GM19239 (cell line): Measurements from ENCODE around the gene CAPS.
"Not testable (repeated sequence)": the region's sequence is repeated elsewhere in the genome, so short reads cannot be mapped to it uniquely, and the experiment has no call there.

Experiments used
- DNase-seq: peaks from one replicate; pipeline ENCODE4 v3.0.0; 2011; ENCODE audit warnings: low spot score; ENCODE audit not compliant: insufficient read length
- FAIRE-seq: peaks from 2 replicates; lab custom pipeline; 2011; peaks lifted over from hg19 to GRCh38; lab: Jason Lieb, UNC

The CAPS gene

GRCh38 chr19:5913739-5914357 lies at the start of gene CAPS:
CAPS (plus strand) TSS chr19:5914254; CDS start chr19:5914407, 153 bp downstream.
- DNase-seq, result no peak
- no peak for FAIRE-seq

- no peak for FAIRE-seq
- DNase-seq, result no peak
These were observed 49.1 kb upstream of the CAPS start for GRCh38 chr19:5864725-5865486.

- no peak for DNase-seq
- FAIRE-seq, result no peak
These were observed 48.3 kb upstream of the CAPS start for GRCh38 chr19:5865772-5866171.

DNA sequence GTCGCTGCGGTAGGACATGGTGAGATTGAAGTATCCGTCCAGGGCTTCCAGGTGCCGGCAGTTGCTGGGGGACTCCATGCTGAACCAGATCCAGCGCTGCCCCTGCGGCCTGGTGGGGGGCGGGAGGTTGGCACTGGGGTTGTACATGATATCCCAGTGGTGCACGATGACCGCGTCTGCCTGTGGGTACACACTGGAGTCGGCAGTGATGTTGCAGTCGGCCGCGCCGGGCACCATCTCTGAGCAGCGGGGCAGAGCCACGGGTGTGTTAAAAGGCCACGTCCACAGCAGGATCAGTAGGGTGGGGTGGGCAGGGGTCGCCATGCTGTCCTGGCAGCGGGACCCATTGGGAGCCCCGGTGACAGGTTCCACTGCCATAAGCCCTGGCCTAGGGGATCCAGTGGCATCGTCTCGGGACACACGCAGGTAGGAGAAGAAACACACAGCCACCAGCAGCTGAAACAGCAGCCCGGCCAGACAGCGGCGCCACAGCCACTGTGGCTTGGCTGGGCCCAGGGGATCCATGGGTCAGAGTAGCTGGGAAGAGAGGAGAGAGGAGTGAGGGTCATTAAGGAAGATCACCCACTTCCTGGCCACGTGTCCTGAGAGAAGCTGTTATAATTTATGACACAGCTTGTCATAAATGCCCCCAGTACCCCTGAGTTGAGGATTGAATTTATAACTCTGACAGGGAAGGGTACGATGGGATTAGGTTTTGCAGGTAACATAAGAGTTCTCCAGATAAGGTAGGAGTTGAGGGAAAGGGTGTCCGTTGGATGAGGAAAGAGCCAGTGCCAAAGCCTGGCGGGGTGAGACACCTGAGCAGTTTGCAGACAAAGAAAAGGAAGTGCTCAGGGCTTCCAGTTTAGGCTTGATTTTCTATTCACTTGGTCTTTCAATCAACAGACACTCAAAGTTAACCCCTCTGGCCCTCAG lies 46.6 kb upstream of the CAPS start:
- DNase-seq (no peak), FAIRE-seq (no peak)

GRCh38 chr19:5870986-5871394 lies 43.1 kb upstream of the CAPS start:
- DNase-seq, result no peak
- FAIRE-seq, result no peak

DNA sequence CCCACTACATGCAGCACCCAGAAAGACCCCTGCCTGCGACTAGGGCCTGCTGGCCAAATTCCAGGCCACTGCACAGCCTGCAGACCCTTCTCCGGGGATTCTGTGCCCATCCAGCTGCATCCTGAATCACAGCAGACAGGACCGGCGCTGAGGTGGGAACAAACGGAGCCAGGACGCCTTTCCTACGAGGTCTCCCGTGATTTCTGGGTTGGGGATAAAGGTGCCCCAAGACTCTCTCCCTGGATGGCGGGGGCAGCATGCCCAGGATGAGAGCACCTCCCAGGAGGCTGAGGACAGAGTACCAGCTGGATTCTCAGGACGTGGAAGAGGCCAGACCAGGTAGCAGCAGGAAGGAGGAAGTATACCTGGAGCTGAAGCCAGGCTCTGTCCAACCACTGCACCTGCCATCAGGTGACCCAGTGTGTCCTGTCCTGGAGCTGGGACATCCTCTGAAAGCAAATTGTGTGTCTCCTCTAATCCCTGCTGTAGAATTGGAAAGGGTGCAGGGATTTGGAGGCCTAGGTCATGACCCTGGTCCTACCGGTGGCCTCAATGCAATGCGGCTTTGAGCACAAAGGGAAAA lies 40.3 kb upstream of the CAPS start:
- no peak for FAIRE-seq
- DNase-seq, result no peak

GRCh38 chr19:5874496-5874895 lies 39.6 kb upstream of the CAPS start:
- FAIRE-seq, DNase-seq: not testable (repeated sequence)

DNA sequence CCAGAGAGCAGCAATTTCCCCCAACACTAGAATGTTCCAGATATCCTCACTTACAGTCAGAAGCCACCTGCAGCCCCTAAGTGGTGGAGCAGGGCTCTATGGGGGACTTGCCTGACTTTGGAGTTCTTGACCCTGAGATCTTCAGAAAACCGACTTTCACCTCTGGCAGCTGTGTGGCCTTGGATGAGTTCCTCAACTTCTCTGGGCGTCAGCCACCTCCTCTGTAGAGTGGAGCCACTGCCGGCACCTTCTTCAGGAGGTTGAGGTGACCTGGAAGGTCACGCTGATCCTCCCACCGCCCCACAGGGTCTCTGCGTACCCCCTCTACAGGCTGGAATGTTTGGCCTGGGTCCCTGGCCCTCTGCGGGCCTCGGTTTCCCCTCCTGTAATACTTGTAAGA lies 36.6 kb upstream of the CAPS start:
- FAIRE-seq, result no peak
- DNase-seq, result no peak

- FAIRE-seq, result no peak
These were observed 36.2 kb upstream of the CAPS start for GRCh38 chr19:5877882-5878281.

GRCh38 chr19:5880196-5880595 lies 33.9 kb upstream of the CAPS start:
- FAIRE-seq (no peak), DNase-seq (no peak)

More at GRCh38 chr19:5877882-5878281, 36.2 kb upstream of the CAPS start:
- DNase-seq, result no peak

GRCh38 chr19:5880604-5881078 lies 33.4 kb upstream of the CAPS start:
- no peak for FAIRE-seq
- DNase-seq, result no peak

DNA sequence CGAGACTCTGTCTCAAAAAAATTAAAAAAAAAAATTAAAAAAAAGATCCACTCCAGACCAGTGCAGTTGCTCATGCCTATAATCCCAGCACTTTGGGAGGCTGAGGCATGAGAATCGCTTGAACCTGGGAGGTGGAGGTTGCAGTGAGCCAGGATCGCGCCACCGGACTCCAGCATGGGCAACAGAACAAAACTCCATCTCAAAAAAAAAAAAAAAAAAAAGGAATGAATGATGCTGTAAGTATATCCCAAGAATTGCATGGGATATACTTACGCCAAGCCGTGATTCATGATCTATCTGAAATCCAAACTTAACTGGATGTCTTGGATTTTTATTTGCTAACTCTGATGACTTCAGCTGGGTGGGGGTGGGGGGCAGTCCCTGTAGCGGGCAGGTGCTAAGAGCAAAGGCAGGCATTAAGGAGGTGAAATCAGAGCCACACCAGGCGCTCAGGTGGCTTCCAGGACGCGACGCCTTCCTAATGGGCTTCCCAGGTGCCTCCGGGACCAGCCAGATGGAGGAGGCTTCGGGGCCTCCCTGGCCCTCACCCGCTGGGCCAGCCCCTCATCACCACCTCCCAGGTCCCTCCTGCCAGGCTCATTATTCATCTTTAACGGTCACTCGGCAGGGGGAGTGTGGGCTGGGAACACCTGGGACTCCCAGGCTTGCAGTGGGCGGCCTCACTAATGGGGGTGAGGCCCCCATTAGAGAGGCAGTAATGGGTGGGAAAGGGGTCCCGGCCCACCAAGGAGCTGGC lies 32.3 kb upstream of the CAPS start:
- FAIRE-seq (no peak), DNase-seq (no peak)

- DNase-seq (no peak), FAIRE-seq (no peak)
These were observed 31.6 kb upstream of the CAPS start for GRCh38 chr19:5882421-5882968.

DNA sequence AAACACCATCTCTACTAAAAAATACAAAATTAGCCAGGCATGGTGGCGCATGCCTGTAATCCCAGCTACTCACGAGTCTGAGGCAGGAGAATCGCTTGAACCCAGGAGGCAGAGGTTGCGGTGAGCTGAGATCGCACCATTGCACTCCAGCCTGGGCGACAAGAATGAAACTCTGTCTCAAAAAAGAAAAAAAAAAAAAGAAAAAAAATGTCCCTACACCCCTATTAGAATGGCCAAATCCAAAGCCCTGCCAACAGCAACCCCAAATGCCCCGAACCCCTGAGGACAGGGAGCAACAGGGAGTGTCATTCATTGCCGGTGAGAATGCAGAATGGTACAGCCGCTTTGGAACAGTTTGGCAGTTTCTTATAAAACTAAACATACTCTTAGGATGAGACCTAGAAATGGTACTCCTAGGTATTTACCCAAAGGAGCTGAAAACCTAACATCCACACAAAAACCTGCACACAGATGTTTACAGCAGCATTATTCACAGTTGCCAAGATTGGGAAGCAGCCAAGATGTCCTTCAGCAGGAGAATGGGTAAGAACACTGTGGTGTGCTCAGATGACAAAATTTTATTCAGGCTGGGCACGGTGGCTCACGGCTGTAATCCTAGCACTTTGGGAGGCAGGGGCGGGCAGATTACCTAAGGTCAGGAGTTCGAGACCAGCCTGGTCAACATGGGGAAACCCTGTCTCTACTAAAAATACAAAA lies 30.7 kb upstream of the CAPS start:
- not testable (repeated sequence) for FAIRE-seq, DNase-seq

GRCh38 chr19:5884065-5884811 lies 29.8 kb upstream of the CAPS start:
- not testable (repeated sequence) for FAIRE-seq, DNase-seq

DNA sequence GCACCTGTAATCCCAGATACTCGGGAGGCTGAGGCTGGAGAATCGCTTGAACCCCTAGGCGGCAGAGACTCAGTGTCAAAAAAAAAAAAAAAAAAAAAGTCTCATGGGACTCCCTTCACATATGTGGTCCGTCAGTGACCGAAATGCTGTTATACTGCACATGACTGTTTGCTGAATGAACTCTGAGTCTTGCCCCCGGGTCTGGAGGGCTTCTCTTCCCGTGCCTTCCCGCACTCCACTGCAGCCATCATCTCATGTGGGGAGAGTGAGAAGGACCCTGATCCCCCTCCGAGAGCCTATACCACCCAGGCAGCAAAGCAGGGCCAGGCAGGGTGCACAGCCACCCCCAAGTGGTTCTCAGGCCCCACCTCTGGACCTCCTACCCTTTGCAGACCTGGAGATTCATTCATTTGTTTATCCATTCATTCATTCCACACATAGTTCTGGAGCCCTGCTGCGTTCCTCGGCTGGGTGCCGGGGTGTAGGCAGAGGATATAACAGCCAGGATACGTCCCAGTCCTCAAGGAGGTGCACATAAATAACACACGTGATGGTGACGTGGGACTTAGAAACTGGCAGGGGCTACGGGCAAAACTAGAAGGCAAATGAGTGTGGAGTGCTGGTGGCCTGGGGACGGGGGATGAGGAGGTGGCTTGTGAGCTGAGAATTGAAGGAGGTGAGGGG lies 24.6 kb upstream of the CAPS start:
- DNase-seq, result no peak
- FAIRE-seq, result no peak

GRCh38 chr19:5890099-5890498 lies 24.0 kb upstream of the CAPS start:
- DNase-seq (no peak), FAIRE-seq (no peak)
